Inflammatory macrophage (primary cell): ENCODE results near the gene TBC1D24.
A peak's percentile ranks its signal among the peaks of the same experiment; 100 is the strongest.

Source experiments
- DNase-seq, 2 donors: peaks; one replicate each; pipeline ENCODE4 v3.0.0-alpha.2; 2020 to 2022

TBC1D24 gene

DNA sequence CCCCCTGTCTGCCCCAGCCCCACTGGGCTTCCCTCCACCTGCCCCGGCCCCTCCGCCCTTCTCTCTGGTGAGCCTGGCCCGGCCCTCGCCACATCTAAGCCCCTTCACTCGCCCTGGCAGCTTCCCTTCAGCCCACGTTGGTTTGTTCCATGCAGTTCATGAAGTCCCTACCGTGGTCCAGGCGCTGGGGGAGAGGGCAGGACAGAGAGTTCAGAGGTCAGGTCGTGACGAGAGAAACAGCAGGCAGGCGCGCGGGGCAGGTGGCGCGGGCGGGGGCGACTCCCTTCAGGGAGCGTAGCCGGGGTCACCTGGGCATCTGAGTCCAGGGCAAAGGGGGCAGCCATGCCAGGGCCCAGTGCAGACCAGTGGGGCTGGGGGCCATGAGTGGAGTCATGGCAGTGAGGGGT, 23.9 kb upstream of the TBC1D24 start:
- no peak for DNase-seq

DNA sequence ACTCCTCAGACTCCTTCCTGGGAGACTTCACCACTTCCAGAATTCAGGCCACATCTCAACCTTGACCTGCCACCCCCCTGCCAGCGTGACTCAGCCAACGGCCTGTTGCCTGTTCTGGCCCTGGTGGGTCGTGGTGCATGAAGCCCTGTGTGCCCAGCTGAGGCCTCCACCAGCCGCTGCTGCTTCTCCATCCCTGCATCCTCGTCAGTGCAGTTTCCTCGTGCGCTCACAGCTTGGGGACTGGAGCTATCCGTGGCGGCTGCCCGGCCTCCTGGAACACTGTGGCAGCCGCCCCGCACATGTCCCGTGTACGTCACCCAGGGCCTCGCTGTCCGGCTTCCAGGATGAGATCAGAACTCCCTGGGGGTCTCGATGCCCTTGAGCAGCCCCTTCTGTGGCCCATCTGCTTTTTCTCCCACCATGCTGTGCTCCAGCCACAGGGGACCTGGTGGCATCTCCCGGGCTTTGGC, 23.0 kb upstream of the TBC1D24 start:
- DNase-seq = no peak

DNA sequence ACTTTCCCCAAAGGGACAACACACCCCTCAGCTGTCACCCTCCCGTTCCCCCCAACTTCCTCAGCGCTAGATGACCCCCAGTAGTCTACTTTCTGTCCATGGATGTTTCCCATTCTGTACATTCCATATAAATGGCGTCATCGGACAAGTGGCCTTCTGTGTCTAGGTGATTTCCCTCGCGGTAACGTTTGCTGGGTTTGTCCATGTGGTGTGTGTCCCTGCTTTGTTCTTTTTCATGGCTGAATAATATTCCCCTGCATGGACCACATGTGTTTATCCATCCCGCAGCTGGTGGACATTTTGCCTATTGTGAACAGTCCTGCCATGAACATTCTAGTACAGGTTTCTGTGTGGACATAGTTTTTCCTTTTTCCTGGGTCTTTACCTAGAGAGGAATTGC, 22.3 kb upstream of the TBC1D24 start:
- no peak for DNase-seq

DNA sequence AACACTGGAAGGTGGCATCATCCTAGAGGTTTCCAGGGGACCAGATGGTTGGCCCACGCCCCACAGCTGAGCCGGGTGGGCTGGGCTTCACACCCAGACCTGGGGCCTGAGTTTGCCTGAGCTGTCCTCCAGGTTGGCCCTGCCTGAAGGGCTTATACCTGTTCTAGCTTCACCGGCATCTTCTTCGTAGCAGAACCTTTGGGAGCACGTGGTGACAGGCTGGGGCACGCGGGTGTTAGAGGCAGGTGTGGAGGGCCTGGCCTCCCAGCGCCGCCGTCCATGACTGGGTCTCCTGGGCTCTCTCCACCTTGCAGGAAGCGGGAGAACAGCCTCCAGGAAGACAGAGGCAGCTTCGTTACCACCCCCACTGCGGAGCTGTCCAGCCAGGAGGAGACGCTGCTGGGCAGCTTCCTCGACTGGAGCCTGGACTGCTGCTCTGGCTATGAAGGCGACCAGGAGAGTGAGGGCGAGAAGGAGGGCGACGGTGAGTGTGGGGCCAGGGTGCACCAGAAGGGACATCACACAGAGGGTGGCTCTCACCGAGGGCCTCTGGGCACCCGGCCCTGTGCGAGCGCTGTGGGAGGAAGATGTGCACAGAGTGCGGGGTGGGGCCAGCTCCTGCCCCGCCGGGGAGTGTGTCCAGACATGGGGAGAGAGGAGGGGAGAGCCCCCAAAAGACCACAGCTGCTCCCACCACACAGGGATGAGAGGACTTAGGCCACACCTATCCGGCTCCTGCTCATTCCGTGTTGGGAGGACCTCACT, 19.7 kb upstream of the TBC1D24 start:
- DNase-seq = no peak

DNA sequence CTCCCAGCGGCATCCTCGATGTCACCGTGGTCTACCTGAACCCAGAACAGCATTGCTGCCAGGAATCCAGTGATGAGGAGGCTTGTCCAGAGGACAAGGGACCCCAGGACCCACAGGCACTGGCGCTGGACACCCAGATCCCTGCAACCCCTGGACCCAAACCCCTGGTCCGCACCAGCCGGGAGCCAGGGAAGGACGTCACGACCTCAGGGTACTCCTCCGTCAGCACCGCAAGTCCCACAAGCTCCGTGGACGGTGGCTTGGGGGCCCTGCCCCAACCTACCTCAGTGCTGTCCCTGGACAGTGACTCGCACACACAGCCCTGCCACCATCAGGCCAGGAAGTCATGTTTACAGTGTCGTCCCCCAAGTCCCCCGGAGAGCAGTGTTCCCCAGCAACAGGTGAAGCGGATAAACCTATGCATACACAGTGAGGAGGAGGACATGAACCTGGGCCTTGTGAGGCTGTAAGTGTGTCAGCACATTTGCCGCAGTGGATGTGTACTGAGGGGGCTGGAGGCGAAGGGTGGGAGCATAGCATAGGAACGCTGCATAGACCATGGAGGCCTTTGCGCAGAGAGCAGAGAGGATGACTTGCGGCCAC, 18.3 kb upstream of the TBC1D24 start:
- no peak for DNase-seq

DNA sequence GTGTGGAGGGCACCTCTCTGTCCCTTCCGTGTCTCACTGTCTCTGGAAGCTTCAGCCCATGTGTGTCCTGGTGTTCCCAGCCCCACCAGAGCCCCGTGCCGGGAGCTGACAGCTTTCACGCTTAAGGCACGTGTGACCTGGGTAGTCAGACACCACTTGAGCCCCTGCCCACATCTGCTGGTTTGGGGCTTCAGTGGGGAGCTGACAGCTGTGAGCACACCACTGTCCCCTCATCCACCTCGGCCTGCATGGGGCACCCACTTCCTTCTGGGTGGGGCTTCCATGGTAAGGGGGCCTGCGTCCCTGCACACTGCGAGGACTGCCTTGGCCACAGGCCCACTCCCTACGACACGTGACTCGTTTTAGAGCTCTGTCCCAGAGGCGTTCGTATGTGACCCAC, 17.7 kb upstream of the TBC1D24 start:
- no peak for DNase-seq

DNA sequence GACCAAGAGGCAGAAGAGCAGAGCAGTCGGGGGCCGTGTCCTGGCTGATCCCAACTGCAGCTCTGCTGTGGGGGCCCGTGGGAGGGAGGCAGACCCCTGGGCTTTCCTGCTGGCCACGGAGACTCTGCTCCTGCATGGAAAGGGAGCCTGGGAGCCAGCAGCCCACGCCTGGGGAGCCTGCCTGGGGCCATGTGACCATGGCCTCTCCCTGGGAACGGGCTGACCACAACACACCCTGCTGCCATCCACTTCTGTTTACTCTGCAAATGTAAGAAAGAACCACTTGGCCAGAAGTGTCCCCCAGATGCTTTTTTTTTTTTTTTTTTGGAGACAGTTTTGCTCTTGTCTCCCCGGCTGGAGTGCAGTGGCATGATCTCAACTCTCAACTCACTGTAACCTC, 17.0 kb upstream of the TBC1D24 start:
- no peak for DNase-seq

DNA sequence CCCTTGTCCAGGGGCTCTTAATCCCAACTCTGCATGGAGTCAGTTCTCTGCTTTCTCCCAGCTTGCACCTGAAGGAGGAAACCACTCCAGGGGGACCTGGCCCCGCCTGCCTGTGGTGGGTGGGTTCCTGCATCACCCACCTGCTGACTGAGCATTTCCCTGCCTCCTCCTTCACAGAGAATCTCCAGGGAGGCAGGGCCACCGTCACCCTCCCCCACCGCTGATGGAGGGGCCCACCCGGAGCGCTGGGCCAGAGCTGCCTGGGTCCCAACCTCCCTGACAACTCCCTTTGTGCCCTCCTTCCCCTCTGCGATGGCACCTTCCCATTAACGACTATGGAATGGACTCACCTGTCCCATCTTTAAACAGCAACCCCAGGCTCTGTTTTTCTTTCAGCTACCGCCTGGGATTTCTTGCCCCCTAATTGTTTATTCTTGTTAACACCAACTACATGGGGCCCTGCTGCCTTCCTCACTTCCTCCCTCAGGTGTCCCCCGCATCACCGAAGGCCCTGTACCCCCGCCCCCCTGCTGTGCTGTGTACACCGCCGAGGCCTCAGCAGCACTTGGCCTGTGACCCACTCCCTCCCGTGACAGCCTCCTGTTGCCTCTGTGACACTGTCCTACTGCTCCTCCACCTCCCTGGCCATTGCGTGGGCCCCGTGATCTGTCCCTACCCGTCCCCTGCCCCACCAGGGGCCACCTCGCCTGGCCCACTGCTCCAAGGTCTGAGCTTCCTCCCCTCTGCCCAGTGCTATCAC, 15.9 kb upstream of the TBC1D24 start:
- DNase-seq = no peak

DNA sequence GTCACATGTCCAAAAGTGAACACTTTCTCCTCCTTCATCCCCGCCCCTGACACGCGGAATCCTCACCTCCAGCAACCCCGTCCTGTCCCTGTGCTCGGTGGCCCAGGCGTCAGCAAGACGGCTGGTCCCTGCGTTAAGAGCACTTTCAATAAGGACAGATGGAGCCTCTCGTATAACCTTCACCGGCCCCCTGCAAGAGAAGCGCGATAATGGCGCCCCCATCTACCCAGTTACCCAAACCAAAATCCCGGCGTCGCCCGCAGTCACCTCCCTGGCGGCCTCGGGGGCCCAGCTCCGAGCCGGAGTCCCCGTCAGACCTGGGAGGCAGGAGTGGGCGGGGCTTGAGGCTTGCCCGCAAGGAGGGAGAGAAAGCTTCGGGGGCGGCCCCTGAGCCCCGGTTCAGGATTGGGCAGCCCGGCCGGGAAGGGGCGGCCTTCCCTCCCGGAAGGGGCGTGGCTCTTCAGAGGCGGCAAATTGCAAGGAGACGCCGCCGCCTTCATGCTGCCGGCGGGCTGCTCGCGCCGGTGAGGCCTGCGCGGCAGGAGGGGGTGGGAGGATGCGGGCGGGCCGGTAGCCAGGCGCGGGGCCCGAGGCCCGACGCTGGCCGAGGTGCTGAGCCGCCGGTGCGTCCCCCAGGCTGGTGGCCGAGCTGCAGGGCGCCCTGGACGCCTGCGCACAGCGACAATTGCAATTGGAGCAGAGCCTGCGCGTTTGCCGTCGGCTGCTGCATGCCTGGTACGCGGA, 15.1 kb upstream of the TBC1D24 start, which contains the start of gene TEDC2:
TSS of gene TEDC2 (plus strand) at position 463 of the 744 bp plus-strand sequence. CDS start at position 499, 36 bp downstream.
- DNase-seq = peak; percentile 94 to 95

DNA sequence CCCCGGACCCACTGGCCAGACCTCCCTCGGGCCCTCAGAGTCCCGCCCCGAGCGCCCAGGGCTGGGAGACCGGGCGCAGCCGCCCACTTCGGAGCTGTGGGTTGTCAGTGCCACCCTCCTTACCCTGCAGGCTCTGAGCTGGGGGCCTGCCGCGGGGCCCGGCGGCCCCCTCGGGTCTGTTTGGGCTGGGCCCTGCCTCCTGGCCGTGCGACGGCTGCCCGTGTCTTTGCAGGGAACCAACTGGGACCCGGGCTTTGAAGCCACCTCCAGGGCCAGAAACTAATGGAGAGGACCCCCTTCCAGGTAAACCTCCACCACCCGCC, 14.6 kb upstream of the TBC1D24 start:
- no peak for DNase-seq

DNA sequence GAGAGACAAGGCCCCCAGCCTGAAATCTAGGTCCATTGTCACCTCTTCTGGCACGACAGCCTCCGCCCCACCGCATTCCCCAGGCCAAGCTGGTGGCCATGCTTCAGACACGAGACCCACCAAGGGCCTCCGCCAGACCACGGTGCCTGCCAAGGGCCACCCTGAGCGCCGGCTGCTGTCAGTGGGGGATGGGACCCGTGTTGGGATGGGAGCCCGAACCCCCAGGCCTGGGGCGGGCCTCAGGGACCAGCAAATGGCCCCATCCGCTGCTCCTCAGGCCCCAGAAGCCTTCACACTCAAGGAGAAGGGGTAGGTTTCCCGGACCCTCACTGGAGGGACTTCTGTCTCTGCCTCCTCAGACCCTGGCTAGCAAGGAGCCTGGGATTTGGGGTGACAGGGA, 14.0 kb upstream of the TBC1D24 start:
- DNase-seq = no peak

DNA sequence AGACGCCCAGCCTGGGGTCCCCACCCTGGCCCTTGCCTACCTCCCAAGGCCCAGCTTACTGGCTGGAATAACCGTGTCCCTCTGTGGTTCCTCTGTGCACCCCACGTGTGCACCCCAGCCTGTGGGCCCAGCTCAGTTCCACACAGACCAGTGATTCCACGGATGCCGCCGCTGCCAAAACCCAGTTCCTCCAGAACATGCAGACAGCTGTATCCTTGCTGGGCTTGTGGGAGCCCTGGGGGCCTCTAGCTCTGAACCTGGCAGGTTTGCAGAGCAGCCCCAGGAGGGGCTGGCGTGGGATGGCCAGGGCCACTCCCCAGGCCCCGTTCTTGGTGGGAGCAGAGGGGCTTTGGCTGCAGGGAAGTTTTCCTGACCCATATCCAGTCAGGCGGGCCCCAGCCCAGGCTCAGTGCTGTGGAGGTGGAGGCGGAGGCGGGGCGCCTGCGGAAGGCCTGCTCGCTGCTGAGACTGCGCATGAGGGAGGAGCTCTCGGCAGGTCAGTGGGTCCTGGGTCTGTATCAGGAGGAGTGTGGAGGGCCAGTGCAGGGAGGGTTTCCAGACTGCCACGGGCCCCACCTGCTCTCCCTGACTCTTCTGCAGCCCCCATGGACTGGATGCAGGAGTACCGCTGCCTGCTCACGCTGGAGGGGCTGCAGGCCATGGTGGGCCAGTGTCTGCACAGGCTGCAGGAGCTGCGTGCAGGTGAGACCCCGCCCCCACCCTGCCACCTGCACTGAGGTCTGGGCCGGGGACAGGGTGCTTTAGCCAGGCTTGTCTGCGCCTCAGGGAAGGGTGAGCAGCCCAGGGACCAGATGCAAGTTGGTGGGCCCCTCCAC, 12.7 kb upstream of the TBC1D24 start:
- DNase-seq = no peak

DNA sequence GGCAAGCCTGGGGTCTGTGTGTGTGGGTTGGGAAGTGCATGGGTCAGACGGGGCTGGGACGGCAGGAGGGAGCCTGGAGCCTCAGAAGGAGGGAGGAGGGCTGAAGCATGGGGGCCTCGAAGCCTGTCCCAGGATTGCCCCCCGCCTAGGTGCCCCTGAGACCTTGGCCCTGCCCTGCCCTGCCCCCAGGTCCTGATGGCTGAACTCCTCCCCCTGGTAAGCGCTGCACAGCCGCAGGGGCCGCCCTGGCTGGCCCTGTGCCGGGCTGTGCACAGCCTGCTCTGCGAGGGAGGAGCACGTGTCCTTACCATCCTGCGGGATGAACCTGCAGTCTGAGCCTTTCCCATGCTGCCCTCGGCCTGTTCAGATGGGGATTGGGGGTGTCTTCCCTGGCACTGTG, 10.6 kb upstream of the TBC1D24 start:
- no peak for DNase-seq

DNA sequence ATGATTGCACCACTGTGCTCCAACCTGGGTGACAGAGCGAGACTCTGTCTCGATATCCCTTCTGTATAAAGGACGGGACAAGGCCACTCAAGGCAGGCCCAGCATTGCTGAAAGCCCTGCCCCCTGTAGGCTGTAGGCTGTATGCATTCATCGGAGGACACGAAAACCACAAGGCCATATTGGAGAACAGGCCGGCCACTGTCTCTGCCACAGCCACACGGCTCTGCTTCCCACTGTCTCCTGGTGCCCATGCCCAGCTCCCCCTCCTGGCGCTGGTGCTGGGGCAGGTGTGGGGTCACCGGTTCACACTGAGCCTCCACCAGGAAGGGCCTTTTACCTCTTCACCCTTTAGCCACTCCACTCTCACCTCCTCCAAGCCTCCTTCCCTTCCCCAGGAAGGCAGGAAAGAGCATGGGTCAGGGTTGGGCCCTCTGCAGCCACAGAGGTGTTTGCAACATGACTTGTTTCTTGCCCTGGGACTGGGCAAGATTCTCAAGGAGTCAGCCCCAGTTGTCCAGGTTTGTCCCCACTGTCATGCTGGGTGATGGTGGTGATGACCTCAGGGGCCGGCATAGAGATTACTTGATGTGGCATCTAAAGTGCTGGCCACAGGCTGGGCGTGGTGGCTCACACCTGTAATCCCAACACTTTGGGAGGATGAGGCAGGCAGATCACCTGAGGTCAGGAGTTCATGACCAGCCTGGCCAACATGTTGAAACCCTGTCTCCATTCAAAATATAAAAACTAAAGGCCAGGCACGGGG, 9.1 kb upstream of the TBC1D24 start:
- peak in 1 of 2 donors; percentile 20 for DNase-seq

DNA sequence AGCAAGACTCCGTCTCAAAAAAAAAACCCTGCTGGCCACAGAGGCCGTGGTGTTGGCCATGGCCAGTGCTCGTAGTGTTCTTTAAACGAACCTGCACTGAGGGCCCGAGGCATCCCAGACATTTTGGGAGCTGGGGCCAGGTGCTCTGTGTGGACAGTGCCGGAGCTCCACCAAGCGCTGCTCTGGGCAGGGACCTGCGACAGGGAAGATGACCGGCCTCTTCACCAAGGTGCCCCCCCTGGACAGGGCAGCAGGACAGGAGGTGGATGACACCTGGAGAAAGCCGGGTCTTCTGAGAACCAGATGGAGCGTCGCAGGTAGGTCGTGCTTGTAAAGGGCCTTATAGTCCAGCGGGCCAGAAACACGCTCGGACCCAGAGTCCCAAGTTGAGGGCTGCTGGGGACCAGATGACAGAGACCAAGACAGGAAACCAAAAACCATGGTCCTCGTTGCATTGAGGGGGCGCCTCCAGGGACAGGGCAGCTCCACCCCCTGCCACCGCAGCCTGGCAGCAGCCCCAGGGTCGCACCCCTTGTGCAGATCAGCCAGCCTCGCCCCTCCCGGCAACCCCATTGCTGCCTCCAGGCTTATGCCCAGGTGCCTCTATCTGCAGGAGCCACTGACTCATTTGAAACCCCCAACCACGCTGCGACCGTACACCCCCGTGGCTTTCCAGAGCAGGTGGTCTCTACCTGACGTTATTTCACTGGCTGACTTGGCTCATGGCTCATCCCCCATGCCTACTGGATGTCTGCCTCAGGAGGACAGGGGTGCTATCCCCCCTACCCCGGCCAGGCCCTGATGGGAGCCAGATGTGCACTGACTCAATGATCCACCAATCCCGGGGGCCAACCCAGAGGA, 8.0 kb upstream of the TBC1D24 start:
- no peak for DNase-seq

DNA sequence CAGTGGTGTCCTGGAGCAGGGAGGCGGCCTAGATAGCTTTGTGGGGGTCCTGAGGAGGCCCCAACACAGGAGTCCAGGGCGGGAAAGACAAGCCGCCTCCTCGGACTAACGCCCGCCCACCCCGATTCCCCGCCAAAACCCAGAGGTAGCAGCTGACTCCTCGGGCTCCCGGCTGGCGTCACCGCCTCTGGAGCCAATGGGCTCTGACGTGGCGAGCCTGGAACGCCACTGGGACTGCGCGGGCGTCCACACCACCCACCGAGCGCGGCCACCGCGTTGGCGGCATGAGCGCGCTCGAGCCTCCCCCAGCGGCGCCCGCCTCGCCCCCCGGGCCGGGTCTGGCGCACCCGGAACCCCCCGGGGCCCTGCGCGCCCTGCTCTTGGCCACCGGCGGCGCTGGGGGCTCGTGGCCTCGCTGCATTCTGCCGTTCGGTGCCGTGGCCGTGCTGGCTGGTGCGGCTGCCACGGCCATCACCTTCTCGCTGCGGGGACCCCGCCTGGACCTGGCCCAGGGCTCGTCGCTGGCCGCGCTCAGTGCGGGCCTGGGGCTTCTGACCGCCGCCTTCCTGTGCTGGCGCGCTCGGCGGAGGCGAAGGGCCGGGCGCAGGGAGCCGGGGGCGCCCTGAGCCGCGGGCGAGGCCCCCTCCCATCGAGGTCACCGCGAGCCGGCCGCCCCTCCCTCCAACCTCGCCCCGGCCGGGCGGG, 7.2 kb upstream of the TBC1D24 start:
- DNase-seq = peak; percentile 23 to 56

DNA sequence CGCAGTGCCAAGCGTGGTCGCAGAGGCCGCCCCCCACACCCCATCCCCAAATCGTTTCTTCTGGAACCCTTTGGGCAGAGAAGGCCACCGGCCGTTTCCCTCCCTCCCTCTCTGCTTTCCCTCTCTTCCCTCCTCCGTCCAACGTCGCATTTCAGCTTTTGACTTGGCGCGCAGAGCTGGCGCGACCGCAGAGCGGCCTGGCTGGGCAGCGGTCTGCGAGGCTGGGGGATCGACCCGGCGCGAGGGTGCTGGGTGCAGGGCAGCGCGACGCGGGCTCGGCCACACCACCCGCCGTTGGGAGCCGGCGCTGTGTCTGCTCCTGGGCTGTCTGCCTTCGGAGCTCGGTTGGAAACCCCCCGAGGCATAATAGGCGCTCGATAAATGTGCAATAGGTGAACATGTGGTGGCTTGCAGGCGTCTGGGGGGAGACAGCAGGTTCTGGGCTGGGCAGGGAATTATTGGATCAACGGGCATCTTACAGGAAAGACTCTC, 6.6 kb upstream of the TBC1D24 start:
- peak in 1 of 2 donors; percentile 8 for DNase-seq

DNA sequence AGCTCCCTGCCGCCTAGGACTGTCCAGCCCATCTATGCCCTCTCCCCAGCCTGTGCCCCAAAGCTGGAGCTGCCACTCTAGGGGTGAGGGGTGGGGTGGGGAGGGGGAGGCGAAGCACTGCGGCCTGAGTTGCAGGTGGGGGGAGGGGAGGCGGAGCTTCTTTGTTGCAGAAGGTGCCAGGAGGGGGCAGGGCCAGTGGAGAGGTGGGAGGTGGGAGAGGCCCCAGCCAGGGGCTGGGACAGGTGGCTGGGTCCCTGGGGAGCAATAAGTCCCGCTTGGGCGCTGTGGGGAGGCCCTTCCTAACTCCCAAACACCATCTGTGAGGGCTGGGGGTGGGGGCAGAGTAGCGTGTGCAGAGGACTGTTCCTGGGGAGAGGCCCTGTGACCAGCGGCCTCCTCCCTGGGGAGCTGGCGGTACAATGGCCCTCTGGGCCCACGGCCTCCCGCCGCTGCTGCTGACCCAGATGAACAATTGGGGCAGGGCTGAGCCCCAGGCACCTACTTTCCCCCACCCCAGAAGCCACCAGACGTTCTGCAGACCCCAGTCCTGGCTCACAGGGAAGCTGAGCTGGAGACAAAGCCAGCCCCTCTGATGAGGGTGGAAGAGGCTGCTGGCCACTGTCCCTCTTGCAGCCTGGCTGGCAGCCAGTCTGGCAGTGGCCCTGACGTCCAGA, 6.1 kb upstream of the TBC1D24 start:
- no peak for DNase-seq
